Measurements from ENCODE around the gene NARS2.
A peak's percentile ranks its signal among the peaks of the same experiment; 100 is the strongest.
"Not testable (repeated sequence)": the region's sequence is repeated elsewhere in the genome, so short reads cannot be mapped to it uniquely, and the experiment has no call there.

NARS2 gene

DNA sequence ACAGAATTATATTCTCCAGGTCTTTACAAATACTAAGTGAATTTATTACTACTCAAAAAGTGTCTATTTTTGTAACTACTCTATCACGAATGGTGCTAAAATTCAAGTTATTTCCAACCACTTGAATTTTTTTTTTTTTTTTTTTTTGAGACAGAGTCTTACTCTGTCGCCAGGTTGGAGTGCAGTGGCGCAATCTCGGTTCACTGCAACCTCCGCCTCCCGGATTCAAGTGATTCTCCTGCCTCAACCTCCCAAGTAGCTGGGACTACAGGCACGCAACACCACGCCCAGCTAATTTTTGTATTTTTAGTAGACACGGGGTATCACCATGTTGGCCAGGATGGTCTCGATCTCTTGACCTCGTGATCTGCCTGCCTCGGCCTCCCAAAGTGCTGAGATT, 11.6 kb downstream of the NARS2 start:
- not testable (repeated sequence) for H3K4me3 Mint-ChIP-seq; H3K36me3 Mint-ChIP-seq; H3K9me3 Mint-ChIP-seq (ENCODE audit: low read depth); H3K27ac Mint-ChIP-seq; H3K27me3 Mint-ChIP-seq
- H3K4me1 Mint-ChIP-seq (ENCODE audit: low read depth), result peaks cover 41% of the 10 kb centered on the region

DNA sequence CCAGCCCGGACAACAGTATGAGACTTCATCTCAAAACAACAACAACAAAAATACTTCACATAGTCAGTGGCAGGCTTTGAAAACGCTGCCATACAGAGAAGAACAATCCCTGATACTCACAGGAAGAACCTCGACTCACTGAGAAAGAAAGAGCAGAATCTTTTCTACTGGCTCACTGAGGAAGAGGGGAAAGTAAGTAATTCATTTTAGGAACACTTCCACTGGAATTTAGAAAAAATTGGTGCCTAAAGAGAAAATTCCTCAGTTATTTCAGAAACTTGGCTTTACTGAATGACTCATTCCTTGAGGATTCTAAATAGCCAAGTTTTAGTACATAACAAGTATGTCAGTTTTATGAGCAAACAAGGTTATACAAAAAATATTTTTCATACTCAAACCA, 12.3 kb downstream of the NARS2 start:
- no peak overlapping the region for H3K4me3 Mint-ChIP-seq
- H3K36me3 Mint-ChIP-seq, result peaks cover 9% of the 10 kb centered on the region
- no peaks in the 10 kb centered on the region for H3K9me3 Mint-ChIP-seq (ENCODE audit: low read depth)
- peaks cover 41% of the 10 kb centered on the region for H3K4me1 Mint-ChIP-seq (ENCODE audit: low read depth)
- peak overlapping the region; percentile 28 for H3K27ac Mint-ChIP-seq
- no peaks in the 10 kb centered on the region for H3K27me3 Mint-ChIP-seq

DNA sequence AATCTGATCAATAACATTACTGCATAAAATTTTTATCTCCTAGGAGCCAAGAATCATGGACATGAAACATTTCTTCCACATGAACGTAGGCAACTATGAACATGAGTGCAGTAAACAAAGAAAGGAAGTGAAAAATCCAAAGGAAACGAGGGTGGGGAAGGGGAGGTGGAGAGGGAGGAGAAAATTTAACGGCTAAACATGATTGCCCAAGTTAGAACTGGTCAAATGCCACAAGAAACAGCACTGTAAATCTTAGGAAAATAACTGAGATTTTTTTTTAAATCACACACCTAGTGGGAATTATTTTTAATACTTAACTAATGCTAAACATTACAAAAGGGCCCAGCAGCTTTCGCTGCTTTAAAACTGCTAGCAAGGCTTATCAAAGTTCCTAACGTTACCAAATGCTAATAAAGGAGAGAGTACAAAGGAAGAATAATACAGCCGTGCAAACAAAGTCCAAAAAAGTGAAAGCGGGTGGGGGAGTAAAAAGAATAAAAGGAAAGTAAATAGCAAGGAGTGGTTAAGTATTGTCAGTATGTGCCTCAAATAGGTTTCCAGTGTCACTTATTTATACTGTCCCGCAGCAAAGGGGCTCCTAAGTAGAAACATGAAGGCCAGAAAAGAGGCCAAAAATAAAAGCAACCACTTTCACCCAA, 13.7 kb downstream of the NARS2 start:
- peaks cover 42% of the 10 kb centered on the region for H3K4me1 Mint-ChIP-seq (ENCODE audit: low read depth)
- H3K4me3 Mint-ChIP-seq, result peak overlapping the region; percentile 53
- no peaks in the 10 kb centered on the region for H3K9me3 Mint-ChIP-seq (ENCODE audit: low read depth)
- no peak overlapping the region for H3K27ac Mint-ChIP-seq
- H3K27me3 Mint-ChIP-seq, result no peaks in the 10 kb centered on the region
- peaks cover 18% of the 10 kb centered on the region for H3K36me3 Mint-ChIP-seq

DNA sequence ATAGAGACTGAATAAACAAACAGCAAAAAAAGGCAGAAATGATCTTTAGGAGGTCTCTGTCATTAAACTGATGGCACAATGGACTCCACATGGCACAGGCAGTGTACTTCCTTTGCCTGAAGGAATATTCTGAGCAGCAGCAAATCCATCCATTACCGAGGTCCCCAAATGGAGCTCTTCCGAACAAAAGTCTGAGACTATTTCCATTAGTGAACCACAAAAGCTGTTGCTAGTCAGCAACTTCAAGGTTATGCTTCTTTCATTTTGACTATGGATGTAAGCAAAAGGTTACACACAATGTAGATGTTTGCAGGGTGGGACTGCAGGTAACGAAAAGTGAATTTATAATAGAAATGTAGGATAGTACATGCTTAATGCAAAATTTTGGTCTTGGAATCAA, 14.5 kb downstream of the NARS2 start:
- Mint-ChIP-seq H3K4me3 (no peak overlapping the region), H3K36me3 (peaks cover 23% of the 10 kb centered on the region), H3K27ac (peak overlapping the region; percentile 2), H3K9me3 (ENCODE audit: low read depth) (no peaks in the 10 kb centered on the region), H3K4me1 (ENCODE audit: low read depth) (peaks cover 47% of the 10 kb centered on the region), H3K27me3 (no peaks in the 10 kb centered on the region)

DNA sequence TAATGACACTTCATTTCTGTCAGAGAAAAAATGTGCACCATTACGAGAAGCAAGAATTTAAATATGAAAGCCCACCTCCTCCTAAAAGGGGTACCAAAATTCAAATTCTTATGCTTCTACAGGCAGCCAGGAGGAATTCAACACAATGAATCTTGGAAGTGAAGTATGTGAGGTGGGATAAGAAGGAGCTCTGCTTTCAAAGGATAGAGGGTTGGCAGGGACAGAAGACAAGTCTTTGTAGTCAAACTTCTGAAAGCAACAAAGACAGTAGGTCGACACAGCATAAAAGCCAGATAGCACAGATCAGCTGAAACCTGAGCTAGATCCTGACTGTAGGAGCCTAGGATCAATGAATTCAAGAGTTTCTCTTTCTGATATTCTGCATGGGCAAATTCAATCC, 17.4 kb downstream of the NARS2 start:
- Mint-ChIP-seq H3K27ac (no peak overlapping the region), H3K36me3 (peaks cover 30% of the 10 kb centered on the region), H3K4me3 (no peak overlapping the region), H3K4me1 (ENCODE audit: low read depth) (peaks cover 36% of the 10 kb centered on the region), H3K27me3 (no peaks in the 10 kb centered on the region), H3K9me3 (ENCODE audit: low read depth) (no peaks in the 10 kb centered on the region)

DNA sequence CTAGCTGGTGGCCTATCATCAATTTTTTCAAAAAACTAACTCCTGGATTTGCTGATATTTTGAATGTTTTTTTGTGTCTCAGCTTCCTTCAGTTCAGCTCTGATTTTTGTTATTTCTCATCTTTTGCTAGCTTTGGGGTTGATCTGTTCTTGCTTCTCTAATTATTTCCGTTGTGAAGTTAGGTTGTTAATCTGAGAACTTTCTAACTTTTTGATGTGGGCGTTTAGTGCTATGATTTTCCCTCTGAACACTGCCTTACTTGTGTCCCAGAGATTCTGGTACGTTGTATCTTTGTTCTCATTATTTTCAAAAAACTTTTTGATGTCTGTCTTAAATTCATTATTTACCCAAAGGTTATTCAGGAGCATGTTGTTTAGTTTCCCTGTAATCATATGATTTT, 19.1 kb downstream of the NARS2 start:
- no peak overlapping the region for H3K4me3 Mint-ChIP-seq
- no peaks in the 10 kb centered on the region for H3K27me3 Mint-ChIP-seq
- H3K27ac Mint-ChIP-seq, result no peak overlapping the region
- no peaks in the 10 kb centered on the region for H3K9me3 Mint-ChIP-seq (ENCODE audit: low read depth)
- H3K4me1 Mint-ChIP-seq (ENCODE audit: low read depth), result peaks cover 23% of the 10 kb centered on the region
- peaks cover 33% of the 10 kb centered on the region for H3K36me3 Mint-ChIP-seq

DNA sequence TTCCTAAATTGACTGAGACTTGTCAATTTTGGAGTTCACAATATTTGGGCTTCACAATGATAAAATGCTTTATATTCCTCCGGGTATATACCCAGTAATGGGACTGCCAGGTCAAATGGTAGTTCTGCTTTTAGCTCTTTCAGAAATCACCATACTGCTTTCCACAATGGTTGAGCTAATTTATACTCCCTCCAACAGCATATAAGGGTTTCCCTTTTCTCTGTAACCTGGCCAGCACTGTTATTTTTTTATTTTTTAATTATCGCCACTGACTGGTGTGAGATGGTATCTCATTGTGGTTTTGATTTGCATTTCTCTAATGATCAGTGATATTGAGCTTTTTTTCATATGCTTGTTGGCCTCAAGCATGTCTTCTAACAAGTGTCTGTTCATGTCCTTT, 21.8 kb downstream of the NARS2 start:
- Mint-ChIP-seq H3K9me3 (ENCODE audit: low read depth) (no peaks in the 10 kb centered on the region), H3K36me3 (peaks cover 27% of the 10 kb centered on the region), H3K4me1 (ENCODE audit: low read depth) (peaks cover 16% of the 10 kb centered on the region), H3K27me3 (no peaks in the 10 kb centered on the region), H3K27ac (no peak overlapping the region), H3K4me3 (no peak overlapping the region)

DNA sequence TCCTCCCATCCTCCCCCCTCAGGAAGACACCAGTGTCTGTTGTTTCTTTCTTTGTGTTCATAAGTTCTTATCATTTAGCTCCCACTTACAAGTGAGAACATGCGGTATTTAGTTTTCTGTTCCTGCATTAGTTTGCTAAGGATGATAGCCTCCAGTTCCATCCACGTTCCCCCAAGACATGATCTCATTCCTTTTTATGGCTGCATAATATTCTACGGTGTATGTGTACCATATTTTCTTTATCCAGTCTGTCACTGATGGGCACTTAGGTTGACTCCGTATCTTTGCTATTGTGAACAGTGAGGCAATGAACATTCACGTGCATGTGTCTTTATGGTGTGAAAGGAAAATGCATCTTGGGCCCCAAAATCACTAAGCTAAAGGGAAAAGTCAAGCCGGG, 22.5 kb downstream of the NARS2 start:
- Mint-ChIP-seq H3K36me3 (peaks cover 27% of the 10 kb centered on the region), H3K4me1 (ENCODE audit: low read depth) (peaks cover 16% of the 10 kb centered on the region)
- not testable (repeated sequence) for H3K27me3 Mint-ChIP-seq; H3K9me3 Mint-ChIP-seq (ENCODE audit: low read depth); H3K27ac Mint-ChIP-seq; H3K4me3 Mint-ChIP-seq

DNA sequence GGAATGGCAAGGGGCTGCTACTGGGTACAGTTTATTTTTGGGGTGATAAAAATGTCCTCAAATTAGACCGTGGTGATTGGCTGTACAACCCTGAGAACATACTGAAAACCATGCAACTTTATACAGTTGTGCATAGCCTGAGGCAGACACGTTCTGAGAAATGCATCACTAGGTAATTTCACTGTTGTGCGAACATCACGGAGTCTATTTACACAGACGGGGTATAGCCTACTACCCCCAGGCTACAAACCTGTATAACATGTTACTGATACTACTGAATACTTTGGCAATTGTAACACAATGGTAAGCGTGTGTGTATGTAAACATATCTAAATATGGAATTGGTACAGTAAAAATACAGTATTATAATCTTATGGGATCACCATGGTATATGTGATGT, 23.6 kb downstream of the NARS2 start:
- H3K4me3 Mint-ChIP-seq, result no peak overlapping the region
- H3K27me3 Mint-ChIP-seq, result no peaks in the 10 kb centered on the region
- peaks cover 18% of the 10 kb centered on the region for H3K36me3 Mint-ChIP-seq
- H3K9me3 Mint-ChIP-seq (ENCODE audit: low read depth), result no peaks in the 10 kb centered on the region
- peaks cover 14% of the 10 kb centered on the region for H3K4me1 Mint-ChIP-seq (ENCODE audit: low read depth)
- no peak overlapping the region for H3K27ac Mint-ChIP-seq

DNA sequence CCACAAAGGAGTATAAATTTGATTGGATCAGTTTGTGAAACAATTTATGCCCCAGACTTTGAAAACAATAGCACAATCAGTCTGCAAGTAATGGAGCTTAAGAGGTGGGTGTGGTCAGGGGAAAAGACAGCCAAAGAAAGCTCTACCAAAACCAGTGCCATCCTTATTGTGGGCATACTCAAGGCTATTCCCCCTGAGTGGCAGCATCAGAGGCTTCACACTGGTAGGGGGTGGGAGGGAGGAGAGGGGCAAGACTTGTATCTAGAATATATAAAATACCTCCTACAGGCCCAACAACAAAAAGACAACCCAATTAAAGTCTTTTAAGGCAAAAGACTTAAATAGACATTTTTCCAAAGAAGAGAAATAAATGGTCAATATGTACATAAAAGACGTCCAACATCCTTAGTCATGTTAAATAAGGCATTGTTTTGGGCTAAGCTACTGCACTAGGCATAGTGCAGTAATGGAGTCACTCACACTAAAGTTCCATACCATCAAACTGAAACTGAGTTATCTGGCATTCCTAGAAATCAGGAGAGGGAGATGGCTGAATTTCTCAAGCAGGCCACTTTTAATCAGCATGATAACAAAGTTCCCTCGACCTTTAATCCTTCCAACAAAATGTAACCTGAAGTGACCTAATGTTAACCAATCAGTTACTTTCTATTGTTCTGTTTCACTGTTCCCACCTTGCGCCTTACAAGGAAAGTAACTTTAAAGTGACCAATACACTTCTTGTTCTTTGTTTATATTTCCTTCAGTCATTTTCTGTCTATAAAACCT, 24.8 kb downstream of the NARS2 start:
- Mint-ChIP-seq H3K27me3 (no peaks in the 10 kb centered on the region), H3K36me3 (peaks cover 13% of the 10 kb centered on the region), H3K4me1 (ENCODE audit: low read depth) (peaks cover 6% of the 10 kb centered on the region), H3K9me3 (ENCODE audit: low read depth) (no peaks in the 10 kb centered on the region), H3K27ac (no peak overlapping the region), H3K4me3 (no peak overlapping the region)

DNA sequence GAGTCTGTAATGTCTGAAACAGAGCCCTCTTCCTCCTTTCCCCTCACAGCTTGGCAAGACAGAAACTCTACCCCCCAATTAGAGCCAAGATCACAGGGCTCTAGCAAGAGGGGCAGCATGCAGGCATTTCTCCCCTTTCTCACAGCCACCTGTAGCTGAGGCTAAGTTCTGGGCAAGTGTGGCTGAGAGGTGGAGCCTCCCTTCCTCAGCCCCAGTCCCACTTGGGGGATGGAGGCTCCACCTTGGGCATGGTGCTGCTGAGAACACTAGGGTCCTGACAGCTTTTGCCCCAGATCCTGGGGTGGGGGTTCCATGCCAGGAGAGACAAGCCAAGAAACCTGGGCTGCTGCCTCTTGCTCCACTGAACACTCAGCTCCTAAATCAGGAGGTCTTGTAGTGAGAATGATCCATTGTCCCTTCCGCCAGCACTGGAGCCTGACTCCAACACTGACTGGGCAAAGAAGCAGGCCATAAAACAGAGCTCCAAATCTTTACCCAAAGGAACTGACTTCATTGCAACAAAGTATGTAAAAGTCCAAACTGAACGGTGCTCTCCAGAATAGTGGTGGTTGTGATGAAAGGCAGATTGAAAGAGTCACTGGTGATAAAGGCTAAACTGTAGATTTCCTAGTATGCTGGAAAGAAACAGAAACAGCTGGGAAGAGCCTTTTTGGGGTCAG, 25.6 kb downstream of the NARS2 start:
- Mint-ChIP-seq H3K36me3 (peaks cover 10% of the 10 kb centered on the region), H3K27me3 (no peaks in the 10 kb centered on the region), H3K4me1 (ENCODE audit: low read depth) (peaks cover 6% of the 10 kb centered on the region), H3K27ac (no peak overlapping the region), H3K4me3 (no peak overlapping the region), H3K9me3 (ENCODE audit: low read depth) (peaks cover 1% of the 10 kb centered on the region)

DNA sequence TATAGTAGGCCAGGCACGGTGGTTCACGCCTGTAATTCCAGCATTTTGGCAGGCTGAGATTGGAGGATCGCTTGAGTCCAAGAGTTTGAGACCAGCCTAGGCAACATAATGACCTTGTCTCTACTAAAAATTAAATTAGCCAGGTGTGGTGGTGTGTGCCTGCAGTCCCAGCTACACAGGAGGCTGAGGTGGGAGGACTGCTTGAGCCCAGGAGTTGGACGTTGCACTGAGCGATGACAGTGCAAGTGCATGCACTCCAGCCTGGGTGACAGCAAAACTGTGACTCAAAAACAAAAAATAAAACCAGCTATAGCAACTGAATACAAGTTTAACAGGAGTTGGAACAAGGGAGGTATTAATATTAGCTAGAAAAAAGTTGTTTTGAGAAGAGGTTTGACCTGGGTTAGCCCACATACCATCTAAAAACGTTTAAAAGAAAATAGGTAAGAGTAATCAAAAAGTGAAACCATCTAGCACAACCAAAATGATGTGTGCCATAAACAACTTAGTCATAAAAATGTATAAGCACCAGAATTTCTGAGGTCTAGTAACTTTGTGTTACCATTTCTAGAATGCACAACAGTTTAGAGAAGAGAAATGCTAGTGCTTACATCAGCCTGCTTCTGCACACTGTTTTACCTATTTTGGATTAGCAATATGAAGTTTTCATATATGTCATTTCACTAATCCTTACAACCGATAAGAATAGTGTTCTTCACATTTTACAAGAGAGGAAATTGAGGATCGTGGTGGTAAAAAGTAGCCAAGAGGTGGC, 26.5 kb downstream of the NARS2 start:
- H3K4me3 Mint-ChIP-seq, result no peak overlapping the region

DNA sequence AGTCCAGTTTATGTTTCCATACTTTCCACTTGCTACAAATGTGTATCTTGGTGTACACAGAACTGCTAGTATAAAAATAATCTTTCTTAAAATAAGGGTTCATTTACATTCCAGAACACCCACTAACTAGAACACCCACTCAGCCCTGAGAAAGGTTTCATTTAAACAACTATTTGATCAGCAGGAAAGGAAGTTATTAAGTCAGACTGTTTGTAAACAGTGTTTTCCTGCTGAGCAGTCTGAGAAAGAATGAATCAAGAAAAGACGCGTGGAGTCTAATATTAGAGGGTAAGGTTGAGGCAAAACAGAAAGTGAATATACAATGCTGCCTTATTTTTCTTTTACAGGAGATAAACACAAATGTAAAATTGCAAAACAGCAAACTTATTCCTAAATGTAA, 32.7 kb downstream of the NARS2 start:
- Mint-ChIP-seq H3K27me3 (no peaks in the 10 kb centered on the region), H3K9me3 (ENCODE audit: low read depth) (peaks cover 4% of the 10 kb centered on the region), H3K27ac (no peak overlapping the region), H3K36me3 (peaks cover 23% of the 10 kb centered on the region), H3K4me3 (no peak overlapping the region), H3K4me1 (ENCODE audit: low read depth) (peaks cover 5% of the 10 kb centered on the region)

More for the DNA sequence above, 26.5 kb downstream of the NARS2 start:
- peaks cover 9% of the 10 kb centered on the region for H3K4me1 Mint-ChIP-seq (ENCODE audit: low read depth)
- no peaks in the 10 kb centered on the region for H3K27me3 Mint-ChIP-seq
- peaks cover 12% of the 10 kb centered on the region for H3K36me3 Mint-ChIP-seq
- no peak overlapping the region for H3K27ac Mint-ChIP-seq
- H3K9me3 Mint-ChIP-seq (ENCODE audit: low read depth), result peaks cover 4% of the 10 kb centered on the region

DNA sequence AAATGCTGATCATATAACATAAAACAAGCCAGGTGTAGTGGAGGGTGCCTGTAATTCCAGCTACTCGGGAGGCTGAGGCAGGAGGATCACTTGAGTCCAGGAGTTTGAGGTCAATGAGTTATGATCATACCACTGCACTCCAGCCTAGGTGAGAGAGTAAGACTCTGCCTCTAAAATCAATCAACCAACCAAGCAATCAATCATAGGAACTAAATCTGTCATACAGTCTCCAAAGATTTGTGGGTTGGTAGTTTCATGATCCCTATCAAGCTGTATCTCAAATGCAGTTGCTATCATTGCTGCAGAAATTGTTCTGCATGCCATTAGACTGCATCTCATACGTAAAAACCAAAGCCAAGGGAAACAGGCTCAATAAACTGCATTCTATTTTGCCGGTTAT, 33.1 kb downstream of the NARS2 start:
- Mint-ChIP-seq H3K4me1 (ENCODE audit: low read depth) (peaks cover 5% of the 10 kb centered on the region), H3K36me3 (peaks cover 25% of the 10 kb centered on the region), H3K4me3 (no peak overlapping the region), H3K27me3 (no peaks in the 10 kb centered on the region), H3K27ac (no peak overlapping the region), H3K9me3 (ENCODE audit: low read depth) (peaks cover 4% of the 10 kb centered on the region)

DNA sequence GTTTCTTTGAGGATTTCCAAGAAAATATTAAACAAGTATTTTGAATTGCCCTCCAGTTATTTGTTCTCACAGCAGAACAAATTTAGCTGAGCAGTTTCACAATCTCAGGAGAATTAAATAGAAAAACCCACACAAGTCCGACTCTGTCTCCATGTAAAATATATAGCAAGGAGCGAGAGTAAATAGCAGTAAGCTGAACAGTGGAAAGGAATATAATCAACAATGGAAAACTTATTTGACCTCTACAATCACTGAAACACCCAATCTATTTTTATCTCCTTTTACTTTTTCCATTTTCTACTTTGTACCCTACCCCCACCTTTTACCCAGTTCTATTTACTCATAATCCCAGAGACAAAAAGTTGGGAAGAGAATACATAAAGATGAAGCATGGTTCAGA, 34.4 kb downstream of the NARS2 start:
- no peaks in the 10 kb centered on the region for H3K27me3 Mint-ChIP-seq
- H3K4me1 Mint-ChIP-seq (ENCODE audit: low read depth), result peaks cover 5% of the 10 kb centered on the region
- H3K36me3 Mint-ChIP-seq, result peaks cover 24% of the 10 kb centered on the region
- peaks cover 4% of the 10 kb centered on the region for H3K9me3 Mint-ChIP-seq (ENCODE audit: low read depth)
- H3K4me3 Mint-ChIP-seq, result no peak overlapping the region
- no peak overlapping the region for H3K27ac Mint-ChIP-seq
